NCI-H345 treated with DMSO at 0.1 percent for 48 hours (cell line): ENCODE measurements around the gene FADS3.

Source experiments
- DNase-seq: peaks from one replicate; lab custom pipeline; 2025; ENCODE audit not compliant: unreplicated experiment; lab: John Stamatoyannopoulos, UW

FADS3 gene

GRCh38 chr11:61891331-61892084 lies at the start of gene FADS3:
FADS3 (minus strand) TSS chr11:61891545; CDS start chr11:61891381, 164 bp downstream.
- peak; percentile 66 for DNase-seq

GRCh38 chr11:61940466-61940865 lies 49.1 kb upstream of the FADS3 start:
- DNase-seq: no peak

GRCh38 chr11:61935861-61936260 lies 44.5 kb upstream of the FADS3 start:
- no peak for DNase-seq

GRCh38 chr11:61930933-61931332 lies 39.6 kb upstream of the FADS3 start:
- no peak for DNase-seq

- no peak for DNase-seq
These were observed 37.3 kb upstream of the FADS3 start for GRCh38 chr11:61928606-61929005.

GRCh38 chr11:61927501-61927900 lies 36.2 kb upstream of the FADS3 start:
- no peak for DNase-seq

- DNase-seq: no peak
These were observed 34.9 kb upstream of the FADS3 start for GRCh38 chr11:61926235-61926634.

GRCh38 chr11:61925736-61926135 lies 34.4 kb upstream of the FADS3 start:
- no peak for DNase-seq

GRCh38 chr11:61924064-61924455 lies 32.7 kb upstream of the FADS3 start:
- no peak for DNase-seq

- no peak for DNase-seq
These were observed 32.1 kb upstream of the FADS3 start for GRCh38 chr11:61923166-61924063.

- DNase-seq: no peak
These were observed 31.2 kb upstream of the FADS3 start for GRCh38 chr11:61922539-61922938.

GRCh38 chr11:61921446-61921845 lies 30.1 kb upstream of the FADS3 start:
- DNase-seq: no peak

- DNase-seq: no peak
These were observed 28.6 kb upstream of the FADS3 start for GRCh38 chr11:61919705-61920631.

- DNase-seq: no peak
These were observed 27.8 kb upstream of the FADS3 start for GRCh38 chr11:61918938-61919704.

GRCh38 chr11:61918251-61918937 lies 27.0 kb upstream of the FADS3 start:
- no peak for DNase-seq

GRCh38 chr11:61917334-61918109 lies 26.2 kb upstream of the FADS3 start, which contains the start of gene RAB3IL1:
RAB3IL1 (minus strand) TSS chr11:61917566; CDS start chr11:61917367, 199 bp downstream.
- no peak for DNase-seq

GRCh38 chr11:61916737-61917333 lies 25.5 kb upstream of the FADS3 start:
- DNase-seq: no peak

- no peak for DNase-seq
These were observed 23.3 kb upstream of the FADS3 start for GRCh38 chr11:61914471-61915171.
